Keratinocyte (primary cell): ENCODE results near the gene RNF182. TPM values are rescaled to one million over a fixed set of nuclear protein-coding genes. Genes with fewer than 3 reads are reported as not detected.

Experiments
- DNase-seq: peaks from one replicate; pipeline ENCODE4 v3.0.0-alpha.2; 2011; ENCODE audit warnings: low read depth, missing footprints, low spot score
- FAIRE-seq: peaks from 2 replicates; lab custom pipeline; 2011; peaks lifted over from hg19 to GRCh38; lab: Jason Lieb, UNC
- H2AFZ ChIP-seq: 2 replicates; pipeline ENCODE4 v1.6.0; 2012; ENCODE audit warnings: low read length, control low read depth, inconsistent platforms; ENCODE audit not compliant: control insufficient read depth
- H3K27ac ChIP-seq: 2 replicates; pipeline ENCODE4 v1.5.1; 2011; ENCODE audit warnings: low read length; ENCODE audit not compliant: control insufficient read depth, insufficient read depth
- H3K27me3 ChIP-seq: 3 replicates; pipeline ENCODE4 v1.6.0; 2011; ENCODE audit warnings: low read length; ENCODE audit not compliant: control insufficient read depth, insufficient read depth; ENCODE audit errors: extremely low read depth
- H3K36me3 ChIP-seq, 2 experiments: 2 replicates in 1 of 2; 3 replicates in 1 of 2; pipeline ENCODE4 v1.5.1; 2011; ENCODE audit warnings: low read length in 2 of 2, mild to moderate bottlenecking in 1 of 2; ENCODE audit not compliant: control insufficient read depth in 2 of 2, insufficient read depth in 2 of 2; ENCODE audit errors: extremely low read depth in 1 of 2
- H3K4me1 ChIP-seq: 3 replicates; pipeline ENCODE4 v1.5.1; 2011; ENCODE audit warnings: low read length; ENCODE audit not compliant: control insufficient read depth, insufficient read depth; ENCODE audit errors: extremely low read depth
- H3K4me2 ChIP-seq: 3 replicates; pipeline ENCODE4 v1.6.0; 2011; ENCODE audit warnings: low read depth, low read length; ENCODE audit not compliant: control insufficient read depth, insufficient read depth; ENCODE audit errors: extremely low read depth
- H3K4me3 ChIP-seq, 3 experiments: fragments of 200-600 bp in 1 of 3; sonication (generic) in 1 of 3; 2 replicates in 2 of 3; 3 replicates in 1 of 3; pipeline ENCODE4 v1.5.1; 2011 to 2016; ENCODE audit warnings: low read length in 3 of 3, mild to moderate bottlenecking in 3 of 3, control low read depth in 2 of 3, inconsistent platforms in 1 of 3, low read depth in 1 of 3, mixed read lengths in 1 of 3, mixed run types in 1 of 3, moderate library complexity in 1 of 3; ENCODE audit not compliant: control insufficient read depth in 2 of 3, insufficient read depth in 2 of 3; ENCODE audit errors: extremely low read depth in 1 of 3
- H3K79me2 ChIP-seq: 2 replicates; pipeline ENCODE4 v1.6.0; 2012; ENCODE audit warnings: low read length; ENCODE audit not compliant: control insufficient read depth, insufficient read depth
- H3K9ac ChIP-seq: 3 replicates; pipeline ENCODE4 v1.6.0; 2011; ENCODE audit warnings: low read length; ENCODE audit not compliant: control insufficient read depth, insufficient read depth; ENCODE audit errors: extremely low read depth
- H3K9me1 ChIP-seq: 3 replicates; pipeline ENCODE4 v1.6.0; 2011; ENCODE audit warnings: low read length; ENCODE audit not compliant: control insufficient read depth, insufficient read depth; ENCODE audit errors: extremely low read depth
- H3K9me3 ChIP-seq: 2 replicates; pipeline ENCODE4 v1.5.1; 2012; ENCODE audit warnings: low read depth, low read length; ENCODE audit not compliant: control insufficient read depth
- H4K20me1 ChIP-seq: 3 replicates; pipeline ENCODE4 v1.6.0; 2011; ENCODE audit warnings: low read length; ENCODE audit not compliant: control insufficient read depth, insufficient read depth; ENCODE audit errors: extremely low read depth
- EZH2 ChIP-seq: IDR thresholded peaks from one replicate; pipeline ENCODE4 v1.6.1; 2012; ENCODE audit warnings: inconsistent platforms, mild to moderate bottlenecking, low read length, moderate library complexity
- dilution Hi-C: fragments of 300-500 bp; cut with MboI; formaldehyde crosslinking; loops from one replicate; pipeline ENCODE4 v1.7.0; 2020; ENCODE audit warnings: low sequenced_read_pairs; ENCODE audit not compliant: extremely low pct_ligation_motif_present
- polyA plus RNA-seq, 5 experiments: library from polyadenylated mRNA; depleted of rRNA in 3 of 5; stranded (reverse) in 3 of 5; stranded (forward) in 1 of 5; unstranded in 1 of 5; fragments of >200 nt; gene quantifications; 1 replicate in 1 of 5; 2 replicates in 3 of 5; 3 replicates in 1 of 5; pipeline versions ENCODE4 v1.2.1 to v1.2.3, GENCODE V29; 2011 to 2012; ENCODE audit warnings: missing spikeins in 2 of 5, low read depth in 1 of 5, low replicate concordance in 1 of 5
- TF ChIP-seq, protein P1 (sequence below), 3 experiments: IDR thresholded peaks in 1 of 3; conservative IDR thresholded peaks in 1 of 3; optimal IDR thresholded peaks in 1 of 3; 2 replicates in 2 of 3; 3 replicates in 1 of 3; pipeline versions ENCODE3 to v1.5.1; 2011; ENCODE audit warnings: low read length in 3 of 3, mild to moderate bottlenecking in 3 of 3, moderate library complexity in 2 of 3, control low read depth in 1 of 3, inconsistent platforms in 1 of 3; ENCODE audit not compliant: insufficient read depth in 2 of 3; ENCODE audit errors: extremely low read depth in 1 of 3

RNF182 gene
- polyA plus RNA-seq, 1 donor (not counting 4 experiments of a cell fraction or from before 2014, with no cell fraction given), result 2.0 TPM

- TF ChIP-seq EZH2, result no peak
- TF ChIP-seq, protein P1, sequence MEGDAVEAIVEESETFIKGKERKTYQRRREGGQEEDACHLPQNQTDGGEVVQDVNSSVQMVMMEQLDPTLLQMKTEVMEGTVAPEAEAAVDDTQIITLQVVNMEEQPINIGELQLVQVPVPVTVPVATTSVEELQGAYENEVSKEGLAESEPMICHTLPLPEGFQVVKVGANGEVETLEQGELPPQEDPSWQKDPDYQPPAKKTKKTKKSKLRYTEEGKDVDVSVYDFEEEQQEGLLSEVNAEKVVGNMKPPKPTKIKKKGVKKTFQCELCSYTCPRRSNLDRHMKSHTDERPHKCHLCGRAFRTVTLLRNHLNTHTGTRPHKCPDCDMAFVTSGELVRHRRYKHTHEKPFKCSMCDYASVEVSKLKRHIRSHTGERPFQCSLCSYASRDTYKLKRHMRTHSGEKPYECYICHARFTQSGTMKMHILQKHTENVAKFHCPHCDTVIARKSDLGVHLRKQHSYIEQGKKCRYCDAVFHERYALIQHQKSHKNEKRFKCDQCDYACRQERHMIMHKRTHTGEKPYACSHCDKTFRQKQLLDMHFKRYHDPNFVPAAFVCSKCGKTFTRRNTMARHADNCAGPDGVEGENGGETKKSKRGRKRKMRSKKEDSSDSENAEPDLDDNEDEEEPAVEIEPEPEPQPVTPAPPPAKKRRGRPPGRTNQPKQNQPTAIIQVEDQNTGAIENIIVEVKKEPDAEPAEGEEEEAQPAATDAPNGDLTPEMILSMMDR (optimal IDR thresholded peaks at IDR 0.05 in 1 of 3, IDR thresholded peaks at IDR 0.05 in 1 of 3, conservative IDR thresholded peaks at IDR 0.05 in 1 of 3; ENCODE audit: extremely low read depth in 1 of 3, insufficient read depth in 2 of 3, low read length in 3 of 3), result peak; percentile 66 to 70 (median 67)
- Histone ChIP-seq H3K9me1 (no peaks in the 10 kb centered on the region), H3K4me3 (no peak overlapping the region), H3K4me1 (peaks cover 20% of the 10 kb centered on the region), H2AFZ (no peak overlapping the region), H3K9ac (no peak overlapping the region), H4K20me1 (no peaks in the 10 kb centered on the region), H3K79me2 (no peaks in the 10 kb centered on the region), H3K27ac (no peak overlapping the region), H3K4me2 (no peak overlapping the region), H3K36me3 (no peaks in the 10 kb centered on the region), H3K9me3 (no peaks in the 10 kb centered on the region), H3K27me3 (peaks cover 3% of the 10 kb centered on the region)
- dilution Hi-C loops, result no loop called here
- DNase-seq (no peak), FAIRE-seq (peak; percentile 90)
These were observed 15.8 kb upstream of the RNF182 start for GRCh38 chr6:13908955-13909381.

GRCh38 chr6:13910443-13910842 lies 14.3 kb upstream of the RNF182 start:
- Histone ChIP-seq H2AFZ (no peak overlapping the region), H3K9ac (no peak overlapping the region), H4K20me1 (no peaks in the 10 kb centered on the region), H3K4me3 (no peak overlapping the region), H3K79me2 (no peaks in the 10 kb centered on the region), H3K4me2 (no peak overlapping the region), H3K9me1 (no peaks in the 10 kb centered on the region), H3K27ac (no peak overlapping the region), H3K27me3 (peaks cover 3% of the 10 kb centered on the region), H3K4me1 (peaks cover 29% of the 10 kb centered on the region), H3K9me3 (no peaks in the 10 kb centered on the region), H3K36me3 (no peaks in the 10 kb centered on the region)
- dilution Hi-C loops, result no loop called here
- FAIRE-seq, result no peak
- TF ChIP-seq, protein P1 (optimal IDR thresholded peaks at IDR 0.05 in 1 of 3, IDR thresholded peaks at IDR 0.05 in 1 of 3, conservative IDR thresholded peaks at IDR 0.05 in 1 of 3; ENCODE audit: extremely low read depth in 1 of 3, insufficient read depth in 2 of 3, low read length in 3 of 3), result no peak
- TF ChIP-seq EZH2, result no peak
- no peak for DNase-seq
